Thyroid gland (tissue), 4 donors: ENCODE measurements around the gene LRRC56. TPM values are rescaled to one million over a fixed set of nuclear protein-coding genes. Genes with fewer than 3 reads are reported as not detected.

Experiments
- DNase-seq, 2 donors: peaks; one replicate each; pipeline ENCODE4 v3.0.0-alpha.2; 2019
- H3K27ac ChIP-seq, 3 donors: fragments of 200-600 bp; sonication (generic); 1 replicate in 2 of 3; 2 replicates in 1 of 3; pipeline ENCODE4 v1.5.1; 2016 to 2019; ENCODE audit warnings: mild to moderate bottlenecking in 1 of 3, moderate library complexity in 1 of 3
- H3K27me3 ChIP-seq: fragments of 200-600 bp; sonication (generic); one replicate; pipeline ENCODE4 v1.5.1; 2019
- H3K36me3 ChIP-seq, 2 donors: fragments of 200-600 bp; sonication (generic); one replicate each; pipeline ENCODE4 v1.5.1; 2016 to 2019
- H3K4me1 ChIP-seq, 2 donors: fragments of 200-600 bp; sonication (generic); one replicate each; pipeline ENCODE4 v1.5.1; 2017 to 2019
- H3K4me3 ChIP-seq, 3 donors: fragments of 200-600 bp; sonication (generic); replicated peaks in 1 of 3; 1 replicate in 2 of 3; 2 replicates in 1 of 3; pipeline ENCODE4 v1.5.1; 2016; ENCODE audit warnings: mild to moderate bottlenecking in 1 of 3
- H3K9me3 ChIP-seq: fragments of 200-600 bp; sonication (generic); one replicate; pipeline ENCODE4 v1.5.1; 2017
- POLR2A ChIP-seq, 2 donors: fragments of 450-650 bp; IDR thresholded peaks; one replicate each; pipeline ENCODE4 v1.6.1; 2017; ENCODE audit warnings: antibody characterized with exemption in 2 of 2, mild to moderate bottlenecking in 2 of 2, moderate library complexity in 1 of 2
- WGBS, 2 donors: methylation state at CpG; one replicate each; pipeline ENCODE4 v1.1.5; 2017; 5-methylcytosine and 5-hydroxymethylcytosine counted together
- intact Hi-C: fragments of 100-400 bp; cut with DNase I; formaldehyde crosslinking; loops from one replicate; pipeline ENCODE4 v1.15.1; 2023
- total RNA-seq, 4 donors: library from RNA; depleted of rRNA; stranded (reverse); fragments of >200 nt; gene quantifications; one replicate each; pipeline ENCODE4 v1.2.3, GENCODE V29; 2016
- TF ChIP-seq, protein P1 (sequence below), 6 experiments: fragments of 200-600 bp in 3 of 6; fragments of 450-650 bp in 3 of 6; sonication (generic) in 3 of 6; IDR thresholded peaks; one replicate each; pipeline ENCODE4 v1.5.1; 2016 to 2019; ENCODE audit warnings: antibody characterized with exemption in 6 of 6, mild to moderate bottlenecking in 2 of 6, inconsistent platforms in 1 of 6, moderate library complexity in 1 of 6

LRRC56 gene
- total RNA-seq, 4 donors from 2014 or later, result 1.7 to 2.6 (median 2.3) TPM

DNA sequence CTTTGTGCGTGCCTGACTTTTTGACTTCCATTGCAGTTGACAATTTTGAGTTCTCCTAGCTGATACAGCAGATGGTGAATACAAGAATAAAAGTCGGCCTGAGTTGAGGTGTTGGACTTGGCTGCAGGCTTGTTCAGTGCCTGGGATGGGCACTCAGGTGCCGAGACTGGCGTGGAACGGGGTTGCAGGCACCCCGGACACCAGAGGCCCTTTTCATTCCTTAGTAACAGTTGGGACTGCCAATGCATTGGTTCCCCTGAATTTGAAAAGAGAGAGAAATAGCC lies 40.2 kb downstream of the LRRC56 start:
- Histone ChIP-seq H3K36me3 (peaks cover 0 to 12% of the 10 kb centered on the region in 2 donors), H3K27ac (peak overlapping the region in 1 of 3 donors; percentile 23), H3K4me3 (peak overlapping the region; percentile 54 to 88 (median 71)), H3K4me1 (peaks cover 53 to 57% of the 10 kb centered on the region in 2 donors), H3K27me3 (no peaks in the 10 kb centered on the region), H3K9me3 (no peaks in the 10 kb centered on the region)
- TF ChIP-seq, protein P1, sequence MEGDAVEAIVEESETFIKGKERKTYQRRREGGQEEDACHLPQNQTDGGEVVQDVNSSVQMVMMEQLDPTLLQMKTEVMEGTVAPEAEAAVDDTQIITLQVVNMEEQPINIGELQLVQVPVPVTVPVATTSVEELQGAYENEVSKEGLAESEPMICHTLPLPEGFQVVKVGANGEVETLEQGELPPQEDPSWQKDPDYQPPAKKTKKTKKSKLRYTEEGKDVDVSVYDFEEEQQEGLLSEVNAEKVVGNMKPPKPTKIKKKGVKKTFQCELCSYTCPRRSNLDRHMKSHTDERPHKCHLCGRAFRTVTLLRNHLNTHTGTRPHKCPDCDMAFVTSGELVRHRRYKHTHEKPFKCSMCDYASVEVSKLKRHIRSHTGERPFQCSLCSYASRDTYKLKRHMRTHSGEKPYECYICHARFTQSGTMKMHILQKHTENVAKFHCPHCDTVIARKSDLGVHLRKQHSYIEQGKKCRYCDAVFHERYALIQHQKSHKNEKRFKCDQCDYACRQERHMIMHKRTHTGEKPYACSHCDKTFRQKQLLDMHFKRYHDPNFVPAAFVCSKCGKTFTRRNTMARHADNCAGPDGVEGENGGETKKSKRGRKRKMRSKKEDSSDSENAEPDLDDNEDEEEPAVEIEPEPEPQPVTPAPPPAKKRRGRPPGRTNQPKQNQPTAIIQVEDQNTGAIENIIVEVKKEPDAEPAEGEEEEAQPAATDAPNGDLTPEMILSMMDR (IDR thresholded peaks at IDR 0.05), result no peak
- TF ChIP-seq POLR2A (IDR thresholded peaks at IDR 0.05), result no peak
- WGBS, 2 donors, result 58 to 66% methylated on average over 6 of the region's 6 CpGs
- DNase-seq, result no peak
- intact Hi-C loops, result no loop called here

DNA sequence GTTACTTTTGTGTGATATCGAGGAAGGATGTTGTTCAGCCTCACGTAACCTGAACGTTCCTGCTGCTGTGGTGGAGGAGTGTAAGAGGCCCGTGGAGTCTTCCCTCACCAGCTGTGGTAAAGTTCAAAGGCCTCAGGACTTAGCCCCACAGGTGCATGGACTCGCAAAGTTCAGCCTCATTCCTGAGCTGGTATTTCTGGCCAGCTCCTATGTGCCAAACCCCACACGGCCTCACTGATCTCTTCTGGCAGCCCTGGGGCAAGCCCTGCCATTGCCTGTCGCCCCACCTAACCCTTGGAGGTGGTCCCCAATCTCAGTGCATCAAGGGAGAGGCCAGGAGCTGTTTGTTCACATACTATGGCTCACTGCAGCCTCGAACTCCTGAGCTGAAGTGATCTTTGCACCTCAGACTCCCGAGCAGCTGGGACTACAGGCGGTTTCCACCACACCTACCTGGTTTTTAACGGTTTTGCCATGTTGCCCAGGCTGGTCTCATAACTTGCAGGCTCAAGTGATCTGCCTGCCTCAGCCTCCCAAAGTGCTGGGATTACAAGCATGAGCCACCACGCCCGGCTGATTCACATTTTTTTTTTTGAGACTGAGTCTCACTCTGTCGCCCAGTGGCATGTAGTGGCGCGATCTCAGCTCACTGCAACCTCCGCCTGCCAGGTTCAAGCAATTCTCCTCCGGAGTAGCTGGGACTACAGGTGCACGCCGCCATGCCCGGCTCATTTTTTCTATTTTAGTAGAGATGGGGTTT lies 41.1 kb downstream of the LRRC56 start:
- H3K4me1 ChIP-seq, result peaks cover 44 to 48% of the 10 kb centered on the region in 2 donors
- no peak overlapping the region for H3K27ac ChIP-seq
- 76 to 79% methylated on average over 15 to 19 of the region's 21 CpGs for WGBS, 2 donors

DNA sequence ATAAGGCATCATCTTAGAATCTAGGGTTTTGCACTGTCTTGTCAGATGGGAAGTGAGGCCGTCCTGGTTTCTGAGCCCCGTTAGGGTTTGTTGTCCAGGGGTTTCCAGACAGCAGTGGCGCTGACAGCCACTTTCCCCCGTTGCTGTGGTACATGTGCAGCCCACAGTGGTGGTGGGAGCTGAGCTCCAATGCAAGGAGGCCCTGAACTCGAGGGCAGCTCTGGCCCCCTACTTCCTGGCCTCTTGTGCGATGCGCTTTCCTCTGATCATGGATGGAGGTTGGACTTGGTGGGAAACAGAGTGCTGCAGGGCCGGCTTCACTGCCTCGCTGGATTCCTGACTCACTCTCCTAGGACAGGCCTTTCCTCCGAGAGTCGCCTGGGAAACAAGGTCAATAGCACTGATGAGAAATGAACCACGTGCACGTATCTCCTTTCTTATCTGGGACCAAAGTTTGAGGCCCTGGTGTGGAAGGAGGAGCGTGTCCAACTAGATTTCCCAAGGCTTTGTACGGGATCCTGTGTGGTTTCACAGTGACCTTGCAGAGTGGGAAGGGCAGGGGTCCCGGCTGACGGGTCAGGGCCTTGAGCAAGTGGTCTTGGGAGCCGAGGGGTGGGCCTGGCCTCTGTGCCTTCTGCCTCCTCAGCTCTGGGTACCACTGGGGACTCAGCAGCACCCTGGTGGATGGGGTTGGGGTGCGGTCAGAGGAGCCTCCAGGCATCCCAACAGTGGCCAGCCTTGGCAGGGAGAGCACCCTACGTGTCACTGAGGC lies 42.7 kb downstream of the LRRC56 start:
- H3K9me3 ChIP-seq, result no peaks in the 10 kb centered on the region
- DNase-seq, result no peak
- H3K36me3 ChIP-seq, result peaks cover 13 to 17% of the 10 kb centered on the region in 2 donors
- WGBS, 2 donors, result 84 to 88% methylated on average over 17 to 20 of the region's 20 CpGs
- no peaks in the 10 kb centered on the region for H3K27me3 ChIP-seq
- TF ChIP-seq POLR2A (IDR thresholded peaks at IDR 0.05), result no peak
- TF ChIP-seq, protein P1 (IDR thresholded peaks at IDR 0.05), result no peak
- H3K27ac ChIP-seq, result no peak overlapping the region
- H3K4me3 ChIP-seq, result no peak overlapping the region
- intact Hi-C loops, result no loop called here
- H3K4me1 ChIP-seq, result peaks cover 32 to 38% of the 10 kb centered on the region in 2 donors

More for the DNA sequence above, 41.1 kb downstream of the LRRC56 start:
- intact Hi-C loops, result no loop called here
- Histone ChIP-seq H3K27me3 (no peaks in the 10 kb centered on the region), H3K36me3 (peaks cover 6 to 15% of the 10 kb centered on the region in 2 donors), H3K9me3 (no peaks in the 10 kb centered on the region), H3K4me3 (peak overlapping the region in 1 of 3 donors; percentile 88)
- TF ChIP-seq, protein P1 (IDR thresholded peaks at IDR 0.05), result no peak
- DNase-seq, result no peak

DNA sequence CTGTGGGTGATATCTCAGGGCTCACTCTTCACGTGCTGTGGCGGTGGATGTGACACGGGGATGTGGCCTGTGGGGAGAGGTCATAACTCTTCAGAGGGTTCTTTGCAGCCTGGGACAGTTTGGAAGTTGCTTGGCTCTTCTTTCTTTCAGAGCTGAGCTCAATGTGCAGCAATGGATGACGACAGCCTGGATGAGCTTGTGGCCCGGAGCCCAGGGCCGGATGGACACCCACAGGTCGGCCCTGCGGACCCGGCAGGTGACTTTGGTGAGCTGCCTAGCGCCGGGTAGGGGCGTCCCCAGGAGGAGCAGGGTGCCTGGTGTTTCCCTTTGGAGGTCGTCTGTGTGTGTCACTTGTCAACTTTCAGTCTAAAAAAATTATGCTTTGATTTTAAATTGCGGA lies 44.0 kb downstream of the LRRC56 start:
- Histone ChIP-seq H3K4me1 (peaks cover 28 to 34% of the 10 kb centered on the region in 2 donors), H3K4me3 (no peak overlapping the region), H3K27me3 (no peaks in the 10 kb centered on the region), H3K36me3 (peaks cover 13 to 20% of the 10 kb centered on the region in 2 donors), H3K9me3 (no peaks in the 10 kb centered on the region), H3K27ac (no peak overlapping the region)
- intact Hi-C loops, result no loop called here
- TF ChIP-seq, protein P1 (IDR thresholded peaks at IDR 0.05), result no peak
- TF ChIP-seq POLR2A (IDR thresholded peaks at IDR 0.05), result no peak
- WGBS, 2 donors, result 89 to 93% methylated on average over 14 of the region's 14 CpGs
- no peak for DNase-seq

DNA sequence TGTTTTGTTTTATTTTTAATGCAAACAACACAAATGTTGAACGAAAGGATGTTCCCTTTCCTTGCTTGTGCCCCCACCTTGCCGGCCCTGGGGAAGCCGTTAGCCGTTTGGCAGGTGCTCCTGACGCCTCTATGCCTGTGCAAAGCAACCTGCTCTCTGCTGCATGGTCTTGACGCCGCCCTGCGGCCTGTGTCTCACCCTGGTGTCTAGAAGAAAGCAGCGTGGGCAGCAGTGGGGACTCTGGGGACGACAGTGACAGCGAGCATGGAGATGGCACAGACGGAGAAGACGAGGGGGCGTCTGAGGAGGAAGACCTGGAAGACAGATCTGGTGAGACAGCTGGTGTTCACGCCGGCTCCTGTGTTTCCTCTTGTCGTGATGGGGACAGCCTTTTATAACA lies 44.4 kb downstream of the LRRC56 start:
- 88 to 92% methylated on average over 17 of the region's 17 CpGs for WGBS, 2 donors
- no peaks in the 10 kb centered on the region for H3K27me3 ChIP-seq
- TF ChIP-seq, protein P1 (IDR thresholded peaks at IDR 0.05), result no peak
- TF ChIP-seq POLR2A (IDR thresholded peaks at IDR 0.05), result no peak
- intact Hi-C loops, result no loop called here
- peaks cover 14 to 24% of the 10 kb centered on the region in 2 donors for H3K36me3 ChIP-seq
- peaks cover 28 to 34% of the 10 kb centered on the region in 2 donors for H3K4me1 ChIP-seq
- DNase-seq, result no peak
- no peaks in the 10 kb centered on the region for H3K9me3 ChIP-seq
- no peak overlapping the region for H3K4me3 ChIP-seq
- H3K27ac ChIP-seq, result no peak overlapping the region
